Esophagus squamous epithelium (tissue), 5 donors: ENCODE measurements around the gene RNF213. TPM values are rescaled to one million over a fixed set of nuclear protein-coding genes. Genes with fewer than 3 reads are reported as not detected.
A peak's percentile ranks its signal among the peaks of the same experiment; 100 is the strongest.

Experiments used
- DNase-seq: peaks from one replicate; lab custom pipeline; 2025; lab: John Stamatoyannopoulos, UW
- H3K27ac ChIP-seq, 4 donors: fragments of 200-600 bp; sonication (generic); one replicate each; pipeline ENCODE4 v1.5.1; 2016 to 2019; ENCODE audit warnings: mild to moderate bottlenecking in 1 of 4
- H3K27me3 ChIP-seq, 4 donors: fragments of 200-600 bp; sonication (generic); 1 replicate in 3 of 4; 2 replicates in 1 of 4; pipeline versions ENCODE4 v1.5.1 to v1.6.0; 2017 to 2021; ENCODE audit warnings: antibody characterized with exemption in 1 of 4
- H3K36me3 ChIP-seq, 3 donors: fragments of 200-600 bp; sonication (generic); one replicate each; pipeline ENCODE4 v1.5.1; 2016 to 2019
- H3K4me1 ChIP-seq, 3 donors: fragments of 200-600 bp; sonication (generic); one replicate each; pipeline ENCODE4 v1.5.1; 2017 to 2019
- H3K4me3 ChIP-seq, 4 donors: fragments of 200-600 bp; sonication (generic); 1 replicate in 3 of 4; 2 replicates in 1 of 4; pipeline ENCODE4 v1.5.1; 2016 to 2019; ENCODE audit warnings: mild to moderate bottlenecking in 2 of 4, moderate library complexity in 1 of 4
- H3K9me3 ChIP-seq, 3 donors: fragments of 200-600 bp; sonication (generic); one replicate each; pipeline ENCODE4 v1.5.1; 2016 to 2019
- POLR2A ChIP-seq, 4 donors: fragments of 450-650 bp; IDR thresholded peaks; one replicate each; pipeline ENCODE4 v1.6.1; 2017; ENCODE audit warnings: antibody characterized with exemption in 4 of 4, mild to moderate bottlenecking in 4 of 4, moderate library complexity in 3 of 4
- WGBS, 2 donors: methylation state at CpG; one replicate each; pipeline ENCODE4 v1.1.5; 2018; 5-methylcytosine and 5-hydroxymethylcytosine counted together
- intact Hi-C: fragments of 100-400 bp; cut with DNase I; formaldehyde crosslinking; loops from one replicate; pipeline ENCODE4 v1.15.0; 2022
- total RNA-seq, 4 donors: library from RNA; depleted of rRNA; stranded (reverse); fragments of >200 nt; gene quantifications; one replicate each; pipeline ENCODE4 v1.1.0, GENCODE V29; 2016
- TF ChIP-seq, protein P1 (sequence below), 6 experiments: fragments of 450-650 bp in 4 of 6; fragments of 200-600 bp in 2 of 6; sonication (generic) in 2 of 6; IDR thresholded peaks; one replicate each; pipeline ENCODE4 v1.5.1; 2016 to 2019; ENCODE audit warnings: antibody characterized with exemption in 6 of 6, mild to moderate bottlenecking in 4 of 6, moderate library complexity in 4 of 6
- donor health status: DM: yes; HTN: yes; CAD: no.

The RNF213 gene
- total RNA-seq: 10 to 100 TPM; 56.1 to 67.9 (median 60.9) TPM

DNA sequence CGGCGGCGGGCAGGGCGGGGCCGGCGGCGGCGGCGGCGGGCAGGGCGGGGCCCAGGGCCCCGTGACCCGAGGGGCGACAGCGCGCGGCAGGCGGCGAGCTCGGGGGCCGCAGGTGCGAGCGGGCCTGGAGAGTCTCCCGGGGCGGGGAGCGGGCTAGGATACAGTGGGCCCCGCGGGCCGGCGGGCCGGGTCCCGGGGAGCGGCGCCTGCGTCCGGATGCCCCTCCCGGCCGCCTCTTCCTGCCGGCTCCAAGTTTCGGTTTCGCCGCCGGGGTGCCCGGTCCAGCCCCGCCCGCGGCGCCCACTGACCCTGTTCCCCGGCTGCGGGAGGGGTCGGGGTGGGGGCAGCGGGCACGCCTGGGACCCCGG, at the start of gene RNF213:
RNF213 (plus strand) TSS at position 62 of the 368 bp plus-strand sequence. CDS start 2,830 bp downstream, outside the sequence.
- 0% methylated on average over 7 of the region's 54 CpGs; no CpG with 5 or more reads in 1 of the 2 donors for WGBS, 2 donors
- intact Hi-C loops: no loop called here
- peak within 1 kb of the TSS; percentile 97 to 100 (median 100) for H3K27ac ChIP-seq
- TF ChIP-seq, protein P1, sequence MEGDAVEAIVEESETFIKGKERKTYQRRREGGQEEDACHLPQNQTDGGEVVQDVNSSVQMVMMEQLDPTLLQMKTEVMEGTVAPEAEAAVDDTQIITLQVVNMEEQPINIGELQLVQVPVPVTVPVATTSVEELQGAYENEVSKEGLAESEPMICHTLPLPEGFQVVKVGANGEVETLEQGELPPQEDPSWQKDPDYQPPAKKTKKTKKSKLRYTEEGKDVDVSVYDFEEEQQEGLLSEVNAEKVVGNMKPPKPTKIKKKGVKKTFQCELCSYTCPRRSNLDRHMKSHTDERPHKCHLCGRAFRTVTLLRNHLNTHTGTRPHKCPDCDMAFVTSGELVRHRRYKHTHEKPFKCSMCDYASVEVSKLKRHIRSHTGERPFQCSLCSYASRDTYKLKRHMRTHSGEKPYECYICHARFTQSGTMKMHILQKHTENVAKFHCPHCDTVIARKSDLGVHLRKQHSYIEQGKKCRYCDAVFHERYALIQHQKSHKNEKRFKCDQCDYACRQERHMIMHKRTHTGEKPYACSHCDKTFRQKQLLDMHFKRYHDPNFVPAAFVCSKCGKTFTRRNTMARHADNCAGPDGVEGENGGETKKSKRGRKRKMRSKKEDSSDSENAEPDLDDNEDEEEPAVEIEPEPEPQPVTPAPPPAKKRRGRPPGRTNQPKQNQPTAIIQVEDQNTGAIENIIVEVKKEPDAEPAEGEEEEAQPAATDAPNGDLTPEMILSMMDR (IDR thresholded peaks at IDR 0.05): no peak
- peak in 2 of 4 donors; percentile 76 to 84 for TF ChIP-seq POLR2A (IDR thresholded peaks at IDR 0.05)
- H3K4me3 ChIP-seq: peak within 1 kb of the TSS; percentile 91 to 100 (median 92)
- peaks cover 4 to 20% (median 7%) of the 10 kb centered on the region in 3 donors for H3K36me3 ChIP-seq
- no peaks in the 10 kb centered on the region for H3K27me3 ChIP-seq
- H3K9me3 ChIP-seq: no peaks in the 10 kb centered on the region
- peaks cover 30 to 90% (median 40%) of the 10 kb centered on the region in 3 donors for H3K4me1 ChIP-seq
- no peak for DNase-seq

GRCh38 chr17:80212109-80212508, 48.5 kb upstream of the RNF213 start:
- Histone ChIP-seq H3K4me1 (no peaks in the 10 kb centered on the region), H3K27ac (no peak overlapping the region), H3K4me3 (no peak overlapping the region), H3K36me3 (peaks cover 8 to 100% (median 29%) of the 10 kb centered on the region in 3 donors), H3K9me3 (no peaks in the 10 kb centered on the region), H3K27me3 (no peaks in the 10 kb centered on the region)
- no peak for DNase-seq
- intact Hi-C loops: no loop called here
- no peak for TF ChIP-seq POLR2A (IDR thresholded peaks at IDR 0.05)
- TF ChIP-seq, protein P1 (IDR thresholded peaks at IDR 0.05): no peak
- WGBS, 2 donors: 88% methylated on average over 8 of the region's 22 CpGs; no CpG with 5 or more reads in 1 of the 2 donors

GRCh38 chr17:80212511-80212910, 48.1 kb upstream of the RNF213 start:
- intact Hi-C loops: no loop called here
- H3K27ac ChIP-seq: no peak overlapping the region
- WGBS, 2 donors: 86 to 89% methylated on average over 5 to 9 of the region's 12 CpGs

GRCh38 chr17:80212962-80213642, 47.5 kb upstream of the RNF213 start:
- Histone ChIP-seq H3K36me3 (peaks cover 8 to 100% (median 29%) of the 10 kb centered on the region in 3 donors), H3K27me3 (no peaks in the 10 kb centered on the region)

More at GRCh38 chr17:80212511-80212910, 48.1 kb upstream of the RNF213 start:
- Histone ChIP-seq H3K9me3 (no peaks in the 10 kb centered on the region), H3K27me3 (no peaks in the 10 kb centered on the region), H3K4me3 (no peak overlapping the region), H3K4me1 (peaks cover 0 to 2% (median 0%) of the 10 kb centered on the region in 3 donors), H3K36me3 (peaks cover 8 to 100% (median 29%) of the 10 kb centered on the region in 3 donors)
- DNase-seq: no peak
- TF ChIP-seq POLR2A (IDR thresholded peaks at IDR 0.05): no peak
- TF ChIP-seq, protein P1 (IDR thresholded peaks at IDR 0.05): no peak

DNA sequence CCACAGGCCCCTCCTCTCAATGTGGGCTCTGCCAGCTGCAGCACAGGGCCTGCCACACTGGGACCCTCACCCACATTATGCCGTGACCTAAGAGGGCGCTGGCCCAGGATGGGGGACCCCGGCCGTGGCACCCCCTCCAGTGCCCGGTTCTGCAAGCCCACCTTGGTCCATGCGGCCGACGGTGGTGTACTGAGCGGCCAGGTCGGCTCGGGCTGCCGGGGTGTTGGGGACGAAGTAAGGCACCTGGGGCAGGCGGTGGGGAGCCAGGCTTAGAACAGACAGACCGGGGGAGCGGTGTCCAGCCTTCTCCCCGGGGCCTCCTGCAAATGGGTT, 47.0 kb upstream of the RNF213 start:
- no peak overlapping the region for H3K4me3 ChIP-seq
- H3K27ac ChIP-seq: no peak overlapping the region
- H3K27me3 ChIP-seq: no peaks in the 10 kb centered on the region
- 100% methylated on average over 1 of the region's 17 CpGs; no CpG with 5 or more reads in 1 of the 2 donors for WGBS, 2 donors
- no peak for DNase-seq
- no peaks in the 10 kb centered on the region for H3K9me3 ChIP-seq
- no peak for TF ChIP-seq POLR2A (IDR thresholded peaks at IDR 0.05)
- TF ChIP-seq, protein P1 (IDR thresholded peaks at IDR 0.05): no peak
- peaks cover 0 to 13% (median 3%) of the 10 kb centered on the region in 3 donors for H3K4me1 ChIP-seq
- intact Hi-C loops: no loop called here
- peaks cover 8 to 97% (median 29%) of the 10 kb centered on the region in 3 donors for H3K36me3 ChIP-seq

More at GRCh38 chr17:80212962-80213642, 47.5 kb upstream of the RNF213 start:
- no peak overlapping the region for H3K4me3 ChIP-seq
- DNase-seq: no peak
- no peaks in the 10 kb centered on the region for H3K9me3 ChIP-seq
- H3K27ac ChIP-seq: no peak overlapping the region
- H3K4me1 ChIP-seq: peaks cover 0 to 8% (median 0%) of the 10 kb centered on the region in 3 donors
- intact Hi-C loops: no loop called here
- TF ChIP-seq, protein P1 (IDR thresholded peaks at IDR 0.05): no peak
- TF ChIP-seq POLR2A (IDR thresholded peaks at IDR 0.05): no peak
- 62 to 85% methylated on average over 11 to 14 of the region's 19 CpGs for WGBS, 2 donors
